GDM1 (cell line): Measurements from ENCODE around the gene CAPN3.
"Not testable (repeated sequence)": the region's sequence is repeated elsewhere in the genome, so short reads cannot be mapped to it uniquely, and the experiment has no call there.

Source experiments
- DNase-seq: peaks from one replicate; lab custom pipeline; 2025; lab: John Stamatoyannopoulos, UW

CAPN3 gene

DNA sequence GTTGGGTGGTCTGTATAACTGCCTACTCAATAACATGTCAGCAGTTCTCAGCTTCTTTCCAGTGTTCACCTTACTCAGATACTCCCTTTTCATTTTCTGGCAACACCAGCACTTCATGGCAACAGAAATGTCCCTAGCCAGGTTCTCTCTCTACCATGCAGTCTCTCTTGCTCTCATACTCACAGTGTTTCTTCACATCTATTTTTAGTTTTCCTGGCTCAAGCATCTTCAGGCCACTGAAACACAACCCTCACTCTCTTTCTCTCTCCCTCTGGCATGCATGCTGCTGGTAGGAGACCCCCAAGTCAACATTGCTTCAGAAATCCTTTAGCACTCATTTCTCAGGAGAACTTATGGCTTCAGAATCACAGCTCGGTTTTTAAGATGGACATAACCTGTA is at the start of gene CAPN3:
Gene CAPN3, plus strand, starts transcription at position 253 of the 400 bp plus-strand sequence. CDS start 305 bp downstream, outside the sequence.
- DNase-seq = no peak

- DNase-seq = no peak
Measured at GRCh38 chr15:42313463-42313862, 45.8 kb upstream of the CAPN3 start.

DNA sequence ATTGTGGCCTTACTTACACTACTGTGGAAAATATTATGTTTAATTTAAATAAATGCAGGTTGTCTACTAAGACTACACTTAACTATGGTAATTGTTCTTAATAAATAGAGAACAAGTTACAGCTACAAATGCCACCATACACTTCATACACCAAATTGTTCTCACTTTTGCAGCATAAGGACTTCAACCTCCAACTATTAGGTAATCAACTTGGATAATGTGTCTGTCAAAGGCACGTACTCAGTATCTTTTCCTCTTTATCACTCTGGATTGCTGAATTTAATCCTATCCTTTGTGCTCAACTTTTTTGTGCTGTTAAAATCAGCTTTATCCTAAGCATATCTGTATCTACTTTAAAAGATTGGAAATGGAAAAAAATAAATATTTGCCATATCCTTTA is 44.5 kb upstream of the CAPN3 start:
- DNase-seq = no peak

- no peak for DNase-seq
Measured at GRCh38 chr15:42315521-42315920, 43.8 kb upstream of the CAPN3 start.

DNA sequence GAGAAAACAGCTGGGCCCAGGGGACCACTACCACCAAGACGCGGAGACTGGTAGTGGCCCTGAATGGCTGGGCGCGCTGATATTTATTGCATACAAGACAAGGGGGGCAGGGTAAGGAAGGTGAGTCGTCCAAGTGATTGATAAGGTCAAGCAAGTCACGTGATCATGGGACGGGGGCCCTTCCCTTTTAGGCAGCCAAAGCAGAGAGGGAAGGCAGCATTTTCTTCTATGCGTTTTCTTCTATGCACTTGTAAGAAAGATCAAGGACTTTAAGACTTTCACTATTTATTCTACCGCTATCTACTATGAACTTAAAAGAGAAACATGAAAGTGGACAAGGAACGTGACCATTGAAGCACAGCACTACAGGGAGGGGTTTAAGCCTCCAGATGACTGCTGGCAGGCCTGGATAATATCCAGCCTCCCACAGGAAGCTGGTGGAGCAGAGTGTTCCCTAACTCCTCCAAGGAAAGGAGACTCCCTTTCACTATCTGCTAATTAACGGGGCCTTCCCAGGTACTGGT is 43.0 kb upstream of the CAPN3 start:
- DNase-seq = not testable (repeated sequence)

GRCh38 chr15:42319206-42319605 is 40.1 kb upstream of the CAPN3 start:
- no peak for DNase-seq

DNA sequence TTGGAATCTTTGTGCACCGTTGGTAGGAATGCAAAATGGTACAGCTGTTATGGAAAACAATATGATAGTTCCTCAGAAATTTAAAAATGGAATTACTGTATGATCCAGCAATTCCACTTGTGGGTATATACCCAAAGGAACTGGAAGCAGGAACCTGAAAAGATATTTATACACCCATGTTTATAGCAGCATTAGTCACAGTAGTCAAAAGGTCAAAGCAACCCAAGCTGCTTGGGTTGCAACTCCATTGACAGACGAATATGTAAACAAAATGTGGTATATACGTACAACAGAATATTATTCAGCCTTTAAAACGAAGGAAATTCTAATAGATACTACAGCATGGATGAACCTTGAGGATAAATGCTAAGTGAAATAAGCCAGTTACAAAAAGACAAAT is 35.0 kb upstream of the CAPN3 start:
- DNase-seq = no peak

DNA sequence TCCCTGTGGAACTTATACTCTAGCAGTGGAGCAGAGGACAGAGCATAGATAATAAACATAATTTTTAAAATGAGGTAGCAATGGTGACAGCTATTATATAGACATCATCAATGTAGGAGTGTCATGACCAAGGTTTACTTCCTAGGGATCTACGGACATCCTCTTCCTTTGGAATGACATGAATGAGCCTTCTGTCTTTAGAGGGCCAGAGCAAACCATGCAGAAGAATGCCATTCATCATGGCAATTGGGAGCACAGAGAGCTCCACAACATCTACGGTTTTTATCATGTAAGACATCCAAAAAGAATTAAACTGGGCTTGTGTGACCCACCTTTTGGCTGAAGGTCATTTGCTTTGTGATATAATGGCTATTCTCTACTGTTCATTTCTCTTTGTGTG is 30.1 kb upstream of the CAPN3 start:
- no peak for DNase-seq

- DNase-seq = no peak
Measured at GRCh38 chr15:42329992-42330391, 29.3 kb upstream of the CAPN3 start.

GRCh38 chr15:42331235-42331634 is 28.1 kb upstream of the CAPN3 start:
- DNase-seq = no peak

- DNase-seq = no peak
Measured at GRCh38 chr15:42332331-42332730, 27.0 kb upstream of the CAPN3 start.

DNA sequence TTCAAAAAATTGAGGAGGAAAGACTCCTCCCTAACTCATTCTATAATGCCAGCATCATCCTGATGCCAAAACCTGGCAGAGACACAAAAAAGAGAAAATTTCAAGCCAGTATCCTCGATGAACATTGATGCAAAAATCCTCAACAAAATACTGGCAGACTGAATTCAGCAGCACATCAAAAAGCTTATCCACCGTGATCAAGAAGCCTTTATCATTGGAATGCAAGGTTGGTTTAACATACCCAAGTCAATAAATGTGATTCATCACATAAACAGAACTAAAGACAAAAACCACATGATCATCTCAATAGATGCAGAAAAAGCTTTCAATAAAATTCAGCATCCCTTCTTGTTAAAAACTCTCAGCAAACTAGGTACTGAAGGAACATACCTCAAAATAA is 24.2 kb upstream of the CAPN3 start:
- DNase-seq = no peak

DNA sequence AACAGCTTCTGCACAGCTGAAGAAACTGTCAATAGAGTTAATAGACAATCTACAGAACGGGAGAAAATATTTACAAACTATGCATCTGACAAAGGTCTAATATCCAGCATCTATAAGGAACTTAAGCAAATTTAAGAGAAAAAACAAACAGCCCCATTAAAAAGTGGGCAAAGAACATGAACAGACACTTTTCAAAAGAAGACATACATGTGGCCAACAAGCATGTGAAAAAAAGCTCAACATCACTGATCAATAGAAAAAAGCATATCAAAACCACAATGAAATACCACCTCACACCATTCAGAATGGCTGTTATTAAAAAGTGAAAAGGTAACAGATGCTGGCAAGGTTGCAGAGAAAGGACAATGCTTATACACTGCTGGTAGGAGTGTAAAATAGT is 22.7 kb upstream of the CAPN3 start:
- not testable (repeated sequence) for DNase-seq

DNA sequence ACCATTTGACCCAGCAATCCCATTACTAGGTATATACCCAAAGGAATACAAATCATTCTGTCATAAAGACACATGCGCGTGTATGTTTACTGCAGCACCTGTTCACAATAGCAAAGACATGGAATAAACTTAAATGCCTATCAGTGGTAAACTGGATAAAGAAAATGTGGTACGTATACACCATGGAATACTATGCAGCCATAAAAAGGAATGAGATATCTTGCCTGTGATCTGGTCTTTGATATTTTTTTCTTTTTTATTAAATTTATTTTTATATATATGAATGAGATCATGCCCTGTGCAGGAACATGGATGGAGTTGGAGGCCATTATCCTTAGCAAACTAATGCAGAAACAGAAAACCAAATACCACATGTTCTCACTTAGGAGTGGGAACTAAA is 22.2 kb upstream of the CAPN3 start:
- DNase-seq = not testable (repeated sequence)

GRCh38 chr15:42338500-42338899 is 20.8 kb upstream of the CAPN3 start:
- DNase-seq = no peak

DNA sequence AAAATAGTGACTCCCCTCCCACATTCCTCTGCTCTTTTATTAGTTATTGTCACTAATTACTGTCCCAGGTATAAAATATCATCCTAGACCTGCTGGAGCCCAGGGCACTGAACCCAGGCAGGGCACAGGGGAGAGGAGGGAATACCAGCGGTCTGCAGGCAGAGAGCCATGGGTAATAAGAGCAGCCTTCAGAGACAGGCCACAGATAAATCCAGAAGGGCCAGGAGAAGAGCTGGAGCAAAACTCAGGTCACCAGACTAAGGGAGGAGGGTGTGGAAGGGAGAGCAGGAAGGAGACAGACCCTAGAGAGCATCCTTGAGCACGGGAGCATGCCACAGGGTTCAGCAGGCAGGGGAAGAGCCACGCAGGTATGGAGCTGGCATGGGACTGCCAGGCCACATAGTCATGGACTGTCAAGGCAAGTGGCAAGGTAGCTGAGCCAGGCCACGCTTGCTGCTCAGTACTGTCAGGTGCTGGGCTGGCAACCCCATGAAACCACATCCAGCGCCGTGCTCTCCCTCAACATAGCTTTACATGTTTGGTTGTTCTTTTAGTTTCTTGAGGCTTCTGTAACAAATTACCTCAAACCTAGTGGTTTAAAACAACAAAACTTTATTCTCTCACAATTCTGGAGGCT is 15.6 kb upstream of the CAPN3 start:
- DNase-seq = no peak

GRCh38 chr15:42344763-42345162 is 14.5 kb upstream of the CAPN3 start:
- DNase-seq = no peak

DNA sequence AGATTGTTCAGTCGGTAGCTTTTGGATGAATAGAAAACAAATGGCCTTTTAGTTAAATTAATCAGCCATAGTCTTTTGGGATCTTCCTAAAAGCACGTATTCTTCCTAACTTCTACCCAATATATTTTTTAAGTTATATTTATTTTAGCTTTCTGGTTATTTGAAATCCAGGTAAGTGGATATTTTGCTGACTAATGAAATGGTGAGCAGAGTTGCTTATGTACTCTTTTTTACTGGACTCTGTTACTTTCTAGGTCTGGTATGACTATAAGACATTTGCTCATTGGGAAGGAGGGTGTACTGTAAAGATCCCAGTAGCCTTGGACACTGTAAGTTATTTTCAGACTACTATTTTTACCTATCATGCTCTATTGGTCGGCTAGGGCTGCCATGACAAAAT is 13.8 kb upstream of the CAPN3 start:
- no peak for DNase-seq

DNA sequence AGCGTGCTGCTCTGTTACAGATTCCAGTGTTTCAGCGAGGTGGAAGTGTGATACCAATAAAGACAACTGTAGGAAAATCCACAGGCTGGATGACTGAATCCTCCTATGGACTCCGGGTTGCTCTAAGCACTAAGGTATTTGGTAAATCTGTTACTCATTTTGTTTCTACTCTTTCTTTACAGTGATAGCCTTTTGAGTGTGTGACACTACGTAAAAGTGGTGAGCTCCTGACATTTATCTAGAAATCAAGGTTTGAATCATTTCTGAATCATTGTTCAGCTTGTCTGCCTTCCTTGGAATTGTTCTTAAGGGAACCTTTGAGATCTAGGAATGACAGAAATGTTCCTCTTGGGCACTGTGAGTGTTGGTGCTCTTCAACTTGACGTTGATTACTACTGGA is 11.2 kb upstream of the CAPN3 start:
- no peak for DNase-seq

DNA sequence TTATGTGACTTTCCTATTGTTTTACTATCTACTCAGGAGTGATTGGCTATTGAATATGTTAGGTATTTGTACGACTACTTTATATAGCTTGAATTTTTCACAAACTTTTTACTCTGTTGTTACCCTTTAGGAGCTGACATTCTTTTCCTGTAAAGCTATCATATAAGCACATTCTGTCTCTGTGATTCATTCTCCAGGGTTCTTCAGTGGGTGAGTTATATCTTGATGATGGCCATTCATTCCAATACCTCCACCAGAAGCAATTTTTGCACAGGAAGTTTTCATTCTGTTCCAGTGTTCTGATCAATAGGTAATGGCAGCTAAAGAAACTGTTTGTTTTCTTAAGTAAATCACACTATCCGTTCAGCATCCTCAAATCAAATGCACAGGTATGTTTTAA is 10.1 kb upstream of the CAPN3 start:
- DNase-seq = no peak

GRCh38 chr15:42352401-42352800 is 6.9 kb upstream of the CAPN3 start:
- DNase-seq = no peak

- DNase-seq = no peak
Measured at GRCh38 chr15:42353061-42353460, 6.2 kb upstream of the CAPN3 start.

DNA sequence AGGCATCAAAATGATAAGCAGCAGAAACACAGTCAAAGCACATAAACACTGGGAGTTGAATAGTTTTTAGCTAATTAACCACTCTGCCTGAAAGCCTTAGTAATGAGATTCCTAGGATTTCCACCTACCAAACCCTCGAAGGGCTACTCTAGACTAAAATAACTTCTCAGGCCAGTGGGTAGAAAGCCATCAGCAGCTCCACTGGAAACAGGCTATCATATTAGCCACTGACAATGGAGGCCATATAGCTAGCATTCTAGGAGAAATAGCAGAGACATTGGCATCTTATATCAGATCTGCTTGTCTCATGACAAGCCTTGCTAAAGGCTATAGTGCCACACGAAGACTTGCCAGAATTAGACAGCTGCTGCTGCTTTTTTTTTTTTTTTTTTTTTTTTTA is 4.5 kb upstream of the CAPN3 start:
- DNase-seq = no peak

DNA sequence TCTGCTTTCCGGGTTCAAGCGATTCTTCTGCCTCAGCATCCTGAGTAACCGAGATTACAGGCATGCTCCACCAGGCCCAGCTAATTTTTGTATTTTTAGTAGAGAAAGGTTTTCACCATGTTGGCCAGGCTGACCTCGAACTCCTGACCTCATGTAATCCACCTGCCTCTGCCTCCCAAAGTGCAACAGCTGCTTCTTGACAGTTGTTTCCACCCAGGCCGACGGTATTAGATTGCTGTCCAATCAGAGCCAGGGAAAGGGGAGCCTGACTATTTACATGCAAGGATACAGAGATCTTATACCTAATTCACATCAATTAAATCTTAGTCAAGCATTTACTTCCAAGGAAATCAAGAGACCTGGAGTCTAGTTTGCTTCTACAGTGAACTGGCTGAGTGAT is 4.0 kb upstream of the CAPN3 start:
- DNase-seq = no peak
